GM18507 (cell line): Measurements from ENCODE around the gene PTCH1.

Experiments
- DNase-seq: peaks from one replicate; pipeline ENCODE4 v3.0.0; 2011; ENCODE audit warnings: low read depth; ENCODE audit not compliant: insufficient read length; ENCODE audit errors: extremely low spot score
- FAIRE-seq: peaks from 2 replicates; lab custom pipeline; 2011; peaks lifted over from hg19 to GRCh38; lab: Jason Lieb, UNC

PTCH1 gene

DNA sequence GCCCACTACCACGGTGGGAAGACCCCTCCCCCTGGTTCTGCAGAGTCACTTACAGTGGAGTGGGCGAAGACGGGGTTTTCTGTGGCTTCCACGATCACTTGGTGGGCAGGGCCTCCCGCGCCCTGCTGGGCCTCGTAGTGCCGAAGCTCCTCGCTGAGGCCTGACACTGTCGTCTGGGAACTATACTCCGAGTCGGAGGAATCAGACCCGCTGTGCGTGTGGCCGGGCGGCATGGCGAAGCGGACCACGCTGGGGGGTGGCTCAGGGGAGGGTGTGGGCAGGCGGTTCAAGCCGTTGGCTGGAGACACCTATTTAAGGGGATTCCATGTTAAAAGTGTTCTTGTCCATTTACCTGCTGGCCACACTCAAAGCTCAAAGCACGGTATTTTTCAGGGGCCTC is 67.8 kb downstream of the PTCH1 start:
- FAIRE-seq, result no peak
- no peak for DNase-seq

DNA sequence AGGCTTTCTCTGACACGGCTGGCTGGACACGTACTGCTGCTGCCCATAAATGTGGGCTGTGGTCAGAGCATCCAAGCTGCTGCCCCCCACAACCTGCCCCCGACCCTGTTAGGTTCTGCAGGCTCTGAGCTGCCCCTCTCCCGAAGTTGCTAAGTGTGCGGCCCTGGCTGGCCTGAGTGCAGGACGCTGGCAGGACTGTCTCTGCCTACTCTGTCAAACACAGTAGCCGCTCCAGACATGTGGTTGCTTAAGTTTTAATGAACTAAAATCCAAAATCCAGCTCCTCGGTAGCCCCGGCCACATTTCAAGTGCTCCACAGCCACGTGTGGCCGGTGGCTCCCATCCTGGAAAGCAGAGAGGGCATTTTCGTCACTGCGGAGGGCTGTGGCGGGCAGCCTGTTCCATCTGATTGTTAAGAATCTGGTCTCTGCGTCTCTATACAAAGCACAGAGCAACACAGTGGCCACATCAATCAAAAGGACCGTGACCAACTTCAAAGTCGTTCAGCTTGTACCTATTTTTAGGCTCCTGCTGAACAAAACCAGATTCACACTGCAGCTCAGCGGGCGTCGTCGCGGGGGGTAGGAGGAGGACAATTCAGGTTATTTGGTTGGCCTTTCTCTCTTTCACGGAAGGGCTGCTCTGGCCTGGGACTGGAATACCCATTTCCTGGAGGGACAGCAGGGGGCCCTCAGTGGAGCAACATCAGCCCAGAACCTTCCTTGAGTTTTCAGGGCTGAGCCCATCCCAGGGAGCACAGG is 68.9 kb downstream of the PTCH1 start:
- FAIRE-seq (no peak), DNase-seq (no peak)

DNA sequence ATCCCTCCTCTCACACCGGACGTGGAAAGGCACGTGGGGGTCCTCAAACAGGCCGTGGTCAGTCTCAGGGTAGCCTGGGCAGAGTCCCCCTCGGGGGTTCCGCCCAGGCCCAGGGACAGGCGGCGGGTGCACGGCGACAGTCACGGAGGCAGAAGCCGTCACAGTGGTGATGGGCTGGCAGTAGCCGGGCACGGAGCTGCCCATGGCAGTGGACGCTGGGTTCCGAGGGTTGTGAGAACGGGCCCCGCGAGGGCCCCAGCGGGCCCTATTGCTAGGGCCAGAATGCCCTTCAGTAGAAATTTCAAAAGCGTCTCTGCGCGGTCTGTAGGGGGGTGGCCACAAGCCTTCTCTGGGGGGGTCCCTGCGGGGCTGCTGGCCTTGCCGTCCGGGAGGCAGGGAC is 69.8 kb downstream of the PTCH1 start:
- no peak for FAIRE-seq
- no peak for DNase-seq

DNA sequence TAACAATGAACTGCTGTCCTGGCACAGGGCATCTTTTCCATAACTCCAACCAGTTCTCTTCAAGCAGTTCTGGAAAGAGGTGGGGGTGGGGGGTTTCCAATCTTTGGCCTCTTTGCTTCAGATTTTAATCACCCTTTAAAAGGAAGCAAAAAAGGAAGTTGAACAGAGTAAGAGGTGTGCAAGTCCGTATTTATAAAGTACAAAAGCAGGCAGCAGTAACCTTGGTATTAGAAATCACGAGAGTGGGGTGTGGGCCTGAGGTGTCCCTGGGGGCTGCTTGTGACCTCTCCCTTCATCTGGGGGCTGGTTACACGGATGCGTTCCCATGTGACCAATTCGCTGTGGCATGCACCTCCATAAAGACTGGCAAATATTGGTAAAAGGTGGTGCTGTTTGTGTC is 70.5 kb downstream of the PTCH1 start:
- DNase-seq (no peak), FAIRE-seq (no peak)

DNA sequence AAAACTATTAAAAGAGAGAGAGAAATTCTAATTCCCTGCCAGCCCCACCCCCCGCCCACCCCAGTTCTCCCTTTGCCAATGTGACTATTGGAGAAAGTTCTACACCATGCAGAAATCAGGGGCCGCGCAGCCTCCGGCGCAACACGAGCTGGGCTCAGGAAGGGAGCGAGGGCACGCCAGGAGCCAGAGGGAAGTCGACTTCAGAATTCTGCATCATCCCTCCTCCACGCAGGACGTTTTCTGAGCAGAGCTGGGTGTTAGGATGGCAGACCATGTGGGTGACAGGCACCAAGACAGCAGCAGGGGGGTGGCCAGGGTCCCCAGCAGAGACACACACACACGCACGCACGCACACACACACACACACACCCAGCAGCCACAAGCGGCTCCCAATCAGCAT is 72.6 kb downstream of the PTCH1 start:
- FAIRE-seq (no peak), DNase-seq (no peak)

DNA sequence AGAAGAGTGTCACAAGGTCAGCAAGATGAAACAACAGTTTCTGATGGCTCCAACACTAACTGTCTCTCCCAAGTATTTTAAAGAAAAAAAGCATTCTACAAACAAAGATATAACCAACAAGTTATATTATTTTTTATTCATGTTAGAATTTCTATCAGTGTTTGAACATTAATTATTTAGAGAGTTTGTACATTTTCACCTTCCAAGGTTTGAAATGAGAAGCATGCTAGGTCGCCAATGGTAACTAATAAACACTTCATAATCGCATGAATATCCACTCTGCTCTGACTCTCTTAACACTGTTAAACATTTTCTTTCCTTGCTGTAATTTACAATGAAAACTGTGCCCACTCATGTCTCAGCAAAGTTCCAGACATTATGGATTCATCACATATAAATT is 73.5 kb downstream of the PTCH1 start:
- no peak for FAIRE-seq
- no peak for DNase-seq

DNA sequence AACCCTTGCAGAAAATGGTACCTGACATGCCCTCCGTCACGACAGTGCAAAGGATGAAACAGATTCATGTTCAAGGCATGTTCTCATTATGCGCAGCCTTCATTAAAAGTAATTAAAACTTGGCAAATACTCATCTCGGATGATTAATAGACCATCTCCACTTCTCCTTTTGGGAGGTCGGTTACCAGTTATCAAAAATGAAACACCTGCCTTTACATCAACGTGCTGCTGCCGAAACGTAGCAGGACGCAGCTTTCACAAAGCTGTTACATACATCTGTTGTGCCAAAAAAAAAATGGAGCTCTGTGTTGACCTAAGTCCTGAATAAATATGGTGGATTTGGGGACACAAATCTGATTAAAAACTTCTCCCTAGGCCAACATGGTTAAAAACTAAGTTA is 75.7 kb downstream of the PTCH1 start:
- FAIRE-seq (no peak), DNase-seq (no peak)

DNA sequence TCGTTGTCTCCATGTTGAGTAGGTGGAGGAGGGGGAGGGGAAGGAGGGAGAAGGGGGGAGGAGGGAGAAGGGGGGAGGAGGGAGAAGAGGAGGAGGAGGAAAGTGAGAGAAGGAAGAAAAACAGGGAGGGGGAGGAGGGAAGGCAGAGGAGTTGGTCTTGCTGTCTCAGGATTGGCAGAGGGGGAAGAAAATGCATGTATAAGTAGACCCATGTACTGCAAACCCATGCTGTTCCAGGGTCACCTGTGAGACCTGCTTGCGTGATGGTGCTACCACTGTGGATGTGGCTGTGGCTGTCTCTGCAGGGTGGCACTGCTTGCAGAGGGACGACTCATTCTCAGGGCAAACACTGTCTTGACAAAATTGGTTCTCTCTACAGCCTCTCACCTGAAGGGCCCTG is 76.3 kb downstream of the PTCH1 start:
- DNase-seq, result no peak
- FAIRE-seq, result no peak

DNA sequence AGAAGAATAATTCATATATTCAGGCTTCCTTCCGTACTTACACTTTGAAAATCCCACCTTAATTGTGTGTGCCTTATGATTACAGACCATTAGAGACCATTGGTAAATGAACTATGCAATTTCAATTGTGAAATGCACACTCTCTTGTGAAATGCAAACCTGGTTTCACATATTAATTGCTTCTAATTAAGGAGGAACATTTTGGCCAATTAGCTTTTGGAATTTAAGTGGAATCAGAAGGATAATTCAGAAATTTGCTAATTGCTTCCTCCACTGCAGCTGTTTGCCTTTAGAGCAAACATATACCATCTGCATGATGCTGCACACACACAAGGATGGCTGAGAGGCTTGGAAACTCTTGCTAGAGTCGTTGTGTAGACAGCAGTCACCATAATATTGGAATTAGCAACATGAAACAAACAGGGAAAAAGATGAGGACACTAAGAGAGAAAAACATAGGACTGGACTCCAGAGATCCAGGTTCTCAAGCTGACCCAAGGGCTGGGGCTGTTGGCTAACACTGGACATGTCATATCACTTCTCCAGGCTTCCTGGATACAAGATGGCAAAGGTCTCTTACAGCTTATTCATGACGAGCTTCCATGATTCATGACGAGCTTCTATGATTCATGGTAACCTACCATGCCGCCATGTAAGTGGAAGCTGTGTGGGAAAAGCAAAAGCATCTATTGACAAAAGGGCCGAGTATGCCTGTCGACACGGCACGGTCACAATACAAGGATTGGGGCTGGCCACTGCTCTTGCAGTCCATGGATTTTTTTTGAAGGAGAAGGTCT is 78.0 kb downstream of the PTCH1 start:
- no peak for DNase-seq
- FAIRE-seq, result no peak

DNA sequence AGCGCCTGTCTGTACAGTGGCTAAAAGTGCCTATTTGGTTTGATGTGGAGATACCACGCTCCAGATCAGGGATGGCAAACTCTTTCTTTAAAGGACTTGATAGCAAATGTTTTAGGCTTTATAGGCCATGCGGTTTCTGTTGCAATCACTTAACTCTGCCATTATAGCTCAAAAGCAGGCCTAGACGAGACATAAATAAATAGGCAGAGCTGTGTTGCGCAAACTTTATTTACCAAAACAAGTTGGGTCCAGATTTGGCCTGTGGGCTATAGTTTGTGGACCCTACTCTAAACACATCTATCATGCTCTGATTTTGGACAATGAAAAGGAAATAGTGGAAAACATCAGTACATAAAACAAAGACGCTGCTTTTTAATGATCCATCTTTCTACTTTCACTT is 79.2 kb downstream of the PTCH1 start:
- FAIRE-seq, result no peak

DNA sequence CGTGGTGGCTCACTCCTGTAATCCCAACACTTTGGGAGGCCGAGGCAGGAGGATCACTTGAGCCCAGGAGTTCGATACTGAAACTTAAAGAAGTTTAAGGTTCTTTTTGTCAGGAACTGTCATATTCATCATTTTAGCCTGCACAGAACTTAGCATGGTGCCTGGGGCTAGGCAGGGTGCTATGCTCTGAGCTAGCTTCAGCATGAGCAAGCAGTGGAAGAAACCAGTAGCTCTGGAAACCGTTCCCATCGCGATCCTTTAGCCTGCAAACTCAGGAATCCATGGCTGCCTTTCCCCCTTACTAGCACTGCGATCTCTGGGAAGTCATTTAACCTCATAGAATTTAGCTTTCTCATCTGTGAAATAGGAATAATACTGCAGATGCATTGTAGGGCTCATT is 80.4 kb downstream of the PTCH1 start:
- DNase-seq (no peak), FAIRE-seq (no peak)

More for the DNA sequence above, 79.2 kb downstream of the PTCH1 start:
- DNase-seq, result no peak

DNA sequence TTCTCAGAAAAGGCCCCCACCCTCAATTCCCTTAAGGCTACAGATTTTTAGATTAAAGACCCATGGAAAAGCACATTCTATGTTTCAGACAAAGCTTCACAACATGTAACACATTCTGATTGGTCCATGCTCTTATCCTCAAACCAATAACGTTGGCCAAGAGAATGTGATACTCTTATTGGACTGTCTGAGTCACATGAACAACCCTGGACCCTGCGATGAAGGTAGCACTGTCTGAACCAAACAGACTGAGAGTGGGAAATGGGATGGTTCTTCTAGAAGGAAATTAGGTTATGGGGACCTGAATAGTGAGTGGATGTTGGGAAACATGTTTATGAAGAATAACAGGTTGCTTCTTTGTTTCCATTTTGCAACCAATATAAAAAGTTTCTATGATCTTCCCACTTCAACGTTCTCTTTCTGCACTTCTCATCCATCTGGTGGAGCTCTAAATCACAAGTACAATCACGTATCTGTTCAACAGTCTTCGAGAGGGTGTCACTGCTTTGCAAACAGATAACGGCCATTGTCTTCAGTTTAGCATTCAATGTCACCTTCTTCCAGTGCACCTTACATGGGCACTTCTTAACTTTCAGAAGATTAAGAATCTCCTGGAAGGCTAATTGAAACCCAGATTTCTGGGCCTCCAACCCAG is 81.6 kb downstream of the PTCH1 start:
- no peak for DNase-seq
- no peak for FAIRE-seq

DNA sequence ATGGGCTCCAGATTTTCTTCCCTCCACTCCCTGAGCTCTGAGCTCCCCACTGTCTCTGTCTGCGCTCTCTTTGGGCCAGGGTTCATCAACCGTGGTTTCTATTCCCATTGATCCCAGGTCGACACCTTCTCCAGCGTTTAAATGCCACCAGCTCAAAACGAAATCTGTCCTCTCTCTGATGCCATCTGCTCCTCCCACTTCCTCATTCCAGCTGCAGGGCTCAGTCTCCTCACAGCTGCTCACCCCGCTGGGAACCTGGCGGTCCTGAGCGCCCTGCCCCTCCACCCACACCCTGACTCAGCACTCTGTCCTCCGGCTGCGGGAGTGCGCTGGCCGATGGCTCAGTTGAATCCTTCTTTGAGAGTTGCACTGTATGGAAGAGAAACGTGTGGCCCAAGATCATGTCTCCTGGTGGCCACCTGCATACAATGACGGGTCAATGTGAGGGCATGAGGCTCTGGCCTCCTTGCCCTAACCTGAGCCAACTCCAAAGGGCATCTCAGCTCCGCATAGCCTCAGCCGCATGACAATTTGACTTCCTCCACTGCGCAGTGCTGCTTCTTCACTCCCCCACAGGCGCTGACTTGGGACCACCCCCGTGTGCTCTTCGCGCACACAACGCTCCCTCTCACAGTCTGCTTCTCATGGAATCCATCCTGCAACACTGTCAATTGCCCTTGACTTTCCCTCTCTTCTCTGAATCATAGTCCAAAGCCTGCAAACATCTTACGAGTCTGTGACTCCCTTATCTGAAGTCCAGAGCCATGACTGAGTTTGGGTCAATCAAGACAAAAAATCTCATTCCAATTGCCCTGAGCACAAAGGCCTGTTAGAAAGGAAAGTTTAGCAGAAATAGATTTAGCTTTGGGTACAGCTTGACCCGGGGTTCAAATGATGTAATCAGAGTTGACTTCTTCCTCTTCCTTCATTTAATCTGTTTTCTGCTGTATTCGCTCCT is 82.4 kb downstream of the PTCH1 start:
- no peak for DNase-seq
- no peak for FAIRE-seq

DNA sequence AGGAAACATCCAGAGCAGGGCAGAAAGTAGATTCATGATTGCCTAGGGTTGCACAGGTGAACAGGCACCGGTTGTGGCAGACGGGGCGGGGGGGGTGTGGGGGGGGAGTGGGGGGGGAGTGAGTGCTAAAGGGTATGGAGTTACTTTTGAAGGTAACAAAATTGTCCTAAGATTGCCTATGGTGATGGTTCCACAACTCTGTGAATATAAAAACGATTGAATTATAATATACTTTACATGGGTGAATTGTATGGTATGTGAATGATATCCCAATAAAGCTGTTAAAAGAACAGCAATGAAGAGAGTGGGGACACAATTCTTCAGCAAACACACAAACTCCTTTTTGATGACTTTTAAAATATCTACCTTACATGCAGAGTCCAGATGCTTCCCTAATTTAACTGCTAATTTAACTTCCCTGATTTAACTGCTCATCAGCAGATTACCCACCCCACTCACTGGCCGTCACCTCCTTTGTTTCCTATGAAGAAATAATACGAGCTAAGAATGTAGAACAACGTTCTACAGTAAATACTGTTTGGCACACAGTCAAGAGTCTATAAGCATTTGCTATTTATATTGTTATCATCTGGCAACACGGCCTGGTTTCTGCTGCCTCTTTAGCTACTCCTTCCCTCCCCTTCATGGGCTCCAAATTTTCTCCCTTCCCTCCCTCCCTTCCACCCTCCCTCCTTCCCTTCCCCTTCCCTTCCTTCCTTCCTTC is 83.5 kb downstream of the PTCH1 start:
- no peak for DNase-seq
- no peak for FAIRE-seq

DNA sequence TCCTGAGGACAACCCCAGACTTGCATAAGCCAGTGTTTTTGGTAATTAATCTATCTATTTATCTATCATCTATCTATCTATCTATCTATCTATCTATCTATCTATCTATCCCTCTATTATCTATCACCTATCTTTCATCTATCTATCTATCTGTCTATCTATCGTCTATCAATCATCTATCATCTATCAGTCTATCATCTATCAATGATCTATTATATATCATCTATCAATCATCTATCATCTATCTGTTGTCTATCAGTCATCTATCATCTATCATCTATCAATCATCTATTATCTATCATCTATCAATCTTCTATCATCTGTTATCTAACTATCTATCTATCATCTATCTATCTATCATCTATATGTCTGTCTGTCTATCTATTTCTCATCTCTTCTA is 85.5 kb downstream of the PTCH1 start:
- FAIRE-seq (no peak), DNase-seq (no peak)

DNA sequence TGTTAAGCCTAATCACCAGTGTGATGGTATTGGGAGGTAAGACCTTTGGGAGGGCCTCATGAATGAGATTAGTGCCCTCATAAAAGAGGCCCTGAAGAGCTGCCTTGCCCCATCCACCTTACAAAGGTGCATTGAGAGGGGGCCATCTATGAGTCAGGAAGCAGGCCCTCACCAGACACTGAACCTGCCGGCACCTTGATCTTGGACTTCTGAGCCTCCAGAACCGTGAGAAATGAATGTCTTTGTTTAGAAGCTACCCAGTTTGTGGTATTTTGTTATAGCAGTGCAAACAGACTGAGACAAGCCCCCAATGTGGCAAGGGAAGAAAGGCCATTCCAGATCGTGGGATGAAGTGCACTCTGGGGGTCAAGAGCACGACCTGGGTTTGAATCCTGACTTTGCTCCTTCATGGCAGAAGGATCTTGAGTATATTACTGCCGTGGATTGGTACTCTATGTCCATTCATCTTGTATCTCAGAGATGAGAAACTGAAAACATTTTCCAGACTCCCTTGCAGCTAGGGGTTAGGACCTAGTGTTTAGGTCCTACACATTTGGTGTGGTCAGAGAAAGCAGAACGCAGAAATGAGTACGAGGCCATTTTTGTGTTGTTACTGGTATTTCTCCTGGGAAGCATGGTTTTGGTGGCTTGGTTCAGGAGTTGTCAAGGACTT is 86.7 kb downstream of the PTCH1 start:
- DNase-seq, result no peak
- no peak for FAIRE-seq

DNA sequence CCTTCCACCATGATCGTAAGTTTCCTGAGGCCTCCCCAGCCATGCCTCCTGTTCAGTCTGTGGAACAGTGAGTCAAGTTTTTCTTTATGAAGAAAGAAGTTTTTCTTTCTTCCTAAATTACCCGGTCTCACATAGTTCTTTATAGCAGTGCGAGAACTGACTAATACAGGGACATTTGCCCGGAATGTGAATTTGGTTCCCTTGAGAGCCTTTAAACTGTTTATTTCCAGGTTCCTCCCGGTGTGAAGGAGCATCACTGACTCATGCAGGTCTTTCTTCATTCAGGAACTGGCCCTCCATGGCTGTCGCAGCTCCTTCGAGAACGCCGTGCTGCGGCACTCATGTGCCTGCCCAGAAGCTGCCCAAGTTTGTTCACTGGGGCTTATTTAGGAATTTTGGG is 87.7 kb downstream of the PTCH1 start:
- FAIRE-seq, result no peak
- no peak for DNase-seq

DNA sequence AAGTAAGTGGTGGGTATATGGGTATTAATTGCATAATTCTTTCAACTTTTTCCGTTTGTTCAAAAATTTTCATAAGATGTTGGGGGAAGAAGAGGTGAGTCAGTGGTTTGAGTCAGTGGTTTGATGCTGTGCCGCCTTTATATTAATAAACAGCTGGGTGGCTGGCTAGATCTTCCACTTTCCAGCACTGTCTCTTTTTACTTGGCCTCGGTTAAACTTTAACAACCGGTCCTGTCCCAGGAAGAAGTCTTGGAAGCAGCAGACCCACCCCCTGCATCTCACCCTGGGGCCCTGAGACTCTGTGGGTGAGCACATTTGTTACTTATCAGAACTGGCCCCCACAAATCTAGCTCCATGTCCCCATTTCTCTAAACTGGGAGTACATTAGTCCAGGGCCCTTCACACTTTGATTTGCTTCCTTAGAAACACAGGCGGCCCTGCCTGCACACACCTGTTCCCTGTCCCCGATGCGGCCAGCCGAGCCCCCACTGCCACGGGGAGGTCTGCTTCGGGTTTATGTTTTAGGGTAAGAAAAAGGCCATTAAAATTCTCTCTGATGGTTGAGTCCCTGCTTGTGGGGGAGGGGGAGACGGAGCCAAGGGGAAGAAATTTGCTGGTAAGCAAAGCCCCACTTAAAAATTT is 90.7 kb downstream of the PTCH1 start:
- DNase-seq (no peak), FAIRE-seq (no peak)
